Activated CD4-positive, alpha-beta memory T cell treated with anti-CD3 and anti-CD28 coated beads for 36 hours (primary cell): ENCODE data around the gene VMAC. TPM values are rescaled to one million over a fixed set of nuclear protein-coding genes. Genes with fewer than 3 reads are reported as not detected.

Experiments used
- CTCF ChIA-PET: fragments of 350-600 bp; sonication (Branson Sonifier 250); formaldehyde crosslinking; loops from one replicate; lab custom pipeline; 2021; ENCODE audit warnings: antibody characterized with exemption, inconsistent platforms; lab: Charles Lee
- POLR2A ChIA-PET: fragments of 350-600 bp; sonication (Branson Sonifier 250); formaldehyde crosslinking; loops from one replicate; lab custom pipeline; 2021; ENCODE audit warnings: antibody characterized with exemption; lab: Charles Lee
- DNase-seq: peaks from one replicate; pipeline ENCODE4 v3.0.0-alpha.2; 2020
- H3K27ac Mint-ChIP-seq: one replicate; pipeline ENCODE4 v1.8.0; 2021; ENCODE audit warnings: mixed read lengths
- H3K27me3 Mint-ChIP-seq: one replicate; pipeline ENCODE4 v1.8.0; 2021; ENCODE audit warnings: mixed read lengths
- H3K36me3 Mint-ChIP-seq: one replicate; pipeline ENCODE4 v1.8.0; 2021; ENCODE audit warnings: mixed read lengths
- H3K4me1 Mint-ChIP-seq: one replicate; pipeline ENCODE4 v1.8.0; 2021; ENCODE audit warnings: low read depth, mixed read lengths
- H3K4me3 Mint-ChIP-seq: one replicate; pipeline ENCODE4 v1.8.0; 2021; ENCODE audit warnings: mild to moderate bottlenecking, mixed read lengths
- H3K9me3 Mint-ChIP-seq: one replicate; pipeline ENCODE4 v1.8.0; 2021; ENCODE audit warnings: mixed read lengths
- intact Hi-C: fragments of 100-400 bp; cut with micrococcal nuclease; formaldehyde crosslinking; loops from one replicate; pipeline ENCODE4 v1.15.1; 2023
- total RNA-seq, 2 experiments: library from RNA; stranded (reverse); gene quantifications; one replicate each; pipeline ENCODE4 v1.2.3, GENCODE V29; 2021

The VMAC gene
- total RNA-seq, 2 experiments from 2014 or later, result 2.9 to 3.3 TPM

GRCh38 chr19:5927441-5927821 lies 22.8 kb downstream of the VMAC start:
- CTCF ChIA-PET, result interaction anchor here (2.2 kb wide), 1 partner anchor 123 kb away, joined by 6 read pairs; no protein-coding TSS in a partner anchor

GRCh38 chr19:5929179-5929578 lies 24.5 kb downstream of the VMAC start:
- Mint-ChIP-seq H3K4me3 (no peak overlapping the region), H3K27me3 (no peaks in the 10 kb centered on the region), H3K27ac (no peak overlapping the region), H3K9me3 (no peaks in the 10 kb centered on the region), H3K36me3 (peaks cover 23% of the 10 kb centered on the region), H3K4me1 (no peaks in the 10 kb centered on the region)
- ChIA-PET CTCF (interaction anchor here (2.2 kb wide), 1 partner anchor 125 kb away, joined by 6 read pairs; no protein-coding TSS in a partner anchor), POLR2A (no interaction called here)
- DNase-seq, result no peak
- intact Hi-C loops, result no loop called here

More at GRCh38 chr19:5927441-5927821, 22.8 kb downstream of the VMAC start:
- Mint-ChIP-seq H3K27me3 (no peaks in the 10 kb centered on the region), H3K9me3 (no peaks in the 10 kb centered on the region), H3K27ac (no peak overlapping the region), H3K4me1 (no peaks in the 10 kb centered on the region), H3K36me3 (peaks cover 29% of the 10 kb centered on the region), H3K4me3 (no peak overlapping the region)
- POLR2A ChIA-PET, result no interaction called here
- DNase-seq, result no peak
- intact Hi-C loops, result no loop called here

GRCh38 chr19:5929625-5930024 lies 25.0 kb downstream of the VMAC start:
- CTCF ChIA-PET, result interaction anchor here (2.2 kb wide), 1 partner anchor 126 kb away, joined by 6 read pairs; no protein-coding TSS in a partner anchor
- H3K27ac Mint-ChIP-seq, result no peak overlapping the region
- DNase-seq, result no peak

GRCh38 chr19:5931251-5931650 lies 26.6 kb downstream of the VMAC start:
- ChIA-PET CTCF (no interaction called here), POLR2A (no interaction called here)
- Mint-ChIP-seq H3K27me3 (no peaks in the 10 kb centered on the region), H3K36me3 (peaks cover 21% of the 10 kb centered on the region), H3K9me3 (no peaks in the 10 kb centered on the region), H3K4me1 (no peaks in the 10 kb centered on the region), H3K4me3 (no peak overlapping the region), H3K27ac (no peak overlapping the region)
- intact Hi-C loops, result no loop called here
- no peak for DNase-seq

More at GRCh38 chr19:5929625-5930024, 25.0 kb downstream of the VMAC start:
- Mint-ChIP-seq H3K36me3 (peaks cover 22% of the 10 kb centered on the region), H3K4me3 (no peak overlapping the region), H3K4me1 (no peaks in the 10 kb centered on the region), H3K27me3 (no peaks in the 10 kb centered on the region), H3K9me3 (no peaks in the 10 kb centered on the region)
- intact Hi-C loops, result no loop called here
- POLR2A ChIA-PET, result no interaction called here

- no peaks in the 10 kb centered on the region for H3K9me3 Mint-ChIP-seq
- H3K27ac Mint-ChIP-seq, result no peak overlapping the region
- no peaks in the 10 kb centered on the region for H3K4me1 Mint-ChIP-seq
- H3K27me3 Mint-ChIP-seq, result no peaks in the 10 kb centered on the region
- no peak overlapping the region for H3K4me3 Mint-ChIP-seq
- POLR2A ChIA-PET, result no interaction called here
- peaks cover 26% of the 10 kb centered on the region for H3K36me3 Mint-ChIP-seq
- CTCF ChIA-PET, result no interaction called here
- DNase-seq, result no peak
- intact Hi-C loops, result no loop called here
These were observed 27.5 kb downstream of the VMAC start for GRCh38 chr19:5932146-5932545.

- no peak for DNase-seq
- H3K27me3 Mint-ChIP-seq, result no peaks in the 10 kb centered on the region
- no peak overlapping the region for H3K4me3 Mint-ChIP-seq
- POLR2A ChIA-PET, result no interaction called here
- intact Hi-C loops, result no loop called here
- peaks cover 30% of the 10 kb centered on the region for H3K36me3 Mint-ChIP-seq
- H3K9me3 Mint-ChIP-seq, result no peaks in the 10 kb centered on the region
- CTCF ChIA-PET, result no interaction called here
- H3K4me1 Mint-ChIP-seq, result no peaks in the 10 kb centered on the region
- no peak overlapping the region for H3K27ac Mint-ChIP-seq
These were observed 28.1 kb downstream of the VMAC start for GRCh38 chr19:5932609-5933262.

GRCh38 chr19:5933391-5934068 lies 28.9 kb downstream of the VMAC start:
- ChIA-PET CTCF (interaction anchor here (1.4 kb wide), 1 partner anchor 34 kb away, joined by 4 read pairs; no protein-coding TSS in a partner anchor), POLR2A (no interaction called here)
- Mint-ChIP-seq H3K4me3 (no peak overlapping the region), H3K4me1 (no peaks in the 10 kb centered on the region), H3K9me3 (no peaks in the 10 kb centered on the region), H3K36me3 (peaks cover 30% of the 10 kb centered on the region), H3K27me3 (no peaks in the 10 kb centered on the region), H3K27ac (no peak overlapping the region)
- no peak for DNase-seq
- intact Hi-C loops, result no loop called here

GRCh38 chr19:5934069-5934401 lies 29.4 kb downstream of the VMAC start:
- Mint-ChIP-seq H3K9me3 (no peaks in the 10 kb centered on the region), H3K4me3 (no peak overlapping the region), H3K4me1 (no peaks in the 10 kb centered on the region), H3K36me3 (peaks cover 27% of the 10 kb centered on the region), H3K27me3 (no peaks in the 10 kb centered on the region), H3K27ac (no peak overlapping the region)
- ChIA-PET POLR2A (no interaction called here), CTCF (interaction anchor here (1.4 kb wide), 1 partner anchor 34 kb away, joined by 4 read pairs; no protein-coding TSS in a partner anchor)
- intact Hi-C loops, result no loop called here
- DNase-seq, result no peak

GRCh38 chr19:5934774-5935472 lies 30.3 kb downstream of the VMAC start:
- no peak overlapping the region for H3K27ac Mint-ChIP-seq
- no peaks in the 10 kb centered on the region for H3K9me3 Mint-ChIP-seq
- H3K4me1 Mint-ChIP-seq, result no peaks in the 10 kb centered on the region
- intact Hi-C loops, result no loop called here
- CTCF ChIA-PET, result interaction anchor here (1.4 to 1.7 kb wide), 2 partner anchors 33 to 131 kb away, joined by 4 to 5 read pairs; partner anchors contain the start of gene NRTN
- no peak overlapping the region for H3K4me3 Mint-ChIP-seq
- H3K36me3 Mint-ChIP-seq, result peaks cover 27% of the 10 kb centered on the region
- POLR2A ChIA-PET, result interaction anchor here (1.5 kb wide), 1 partner anchor 28 kb away, joined by 4 read pairs; no protein-coding TSS in a partner anchor
- DNase-seq, result no peak
- no peaks in the 10 kb centered on the region for H3K27me3 Mint-ChIP-seq

- no peaks in the 10 kb centered on the region for H3K4me1 Mint-ChIP-seq
- H3K36me3 Mint-ChIP-seq, result peaks cover 26% of the 10 kb centered on the region
- ChIA-PET CTCF (interaction anchor here (1.7 kb wide), 1 partner anchor 131 kb away, joined by 5 read pairs; the partner anchor contains the start of gene NRTN), POLR2A (interaction anchor here (1.5 kb wide), 1 partner anchor 27 kb away, joined by 4 read pairs; no protein-coding TSS in a partner anchor)
- no peaks in the 10 kb centered on the region for H3K9me3 Mint-ChIP-seq
- no peak for DNase-seq
- H3K27me3 Mint-ChIP-seq, result no peaks in the 10 kb centered on the region
- intact Hi-C loops, result no loop called here
- H3K4me3 Mint-ChIP-seq, result no peak overlapping the region
- no peak overlapping the region for H3K27ac Mint-ChIP-seq
These were observed 31.0 kb downstream of the VMAC start for GRCh38 chr19:5935473-5936291.

GRCh38 chr19:5936292-5936592 lies 31.6 kb downstream of the VMAC start:
- no peaks in the 10 kb centered on the region for H3K9me3 Mint-ChIP-seq
- ChIA-PET POLR2A (interaction anchor here (1.5 kb wide), 1 partner anchor 26 kb away, joined by 4 read pairs; no protein-coding TSS in a partner anchor), CTCF (interaction anchor here (0.6 to 1.7 kb wide), 2 partner anchors 39 to 132 kb away, joined by 5 to 6 read pairs; partner anchors contain the start of gene NRTN)
- no peak for DNase-seq
- H3K27ac Mint-ChIP-seq, result no peak overlapping the region
- no peak overlapping the region for H3K4me3 Mint-ChIP-seq
- H3K36me3 Mint-ChIP-seq, result peaks cover 29% of the 10 kb centered on the region
- H3K27me3 Mint-ChIP-seq, result no peaks in the 10 kb centered on the region
- intact Hi-C loops, result no loop called here
- no peaks in the 10 kb centered on the region for H3K4me1 Mint-ChIP-seq
